K562 (cell line): ENCODE data around the gene NTRK1. TPM values are rescaled to one million over a fixed set of nuclear protein-coding genes. Genes with fewer than 3 reads are reported as not detected.

Experiments
- ASH1L ChIP-seq: fragments of 450-650 bp; IDR thresholded peaks from 2 replicates; pipeline ENCODE4 v1.6.1; 2018; ENCODE audit warnings: borderline replicate concordance, mild to moderate bottlenecking, low read depth; ENCODE audit not compliant: partially characterized antibody
- ATF1 ChIP-seq, 2 experiments: fragments of 450-650 bp in 1 of 2; IDR thresholded peaks; 2 replicates each; pipeline ENCODE4 v1.6.1; 2016; ENCODE audit warnings: missing compliant biosample characterization in 1 of 2, missing genetic modification characterization in 1 of 2
- BCLAF1 ChIP-seq, 2 experiments: fragments of 450-650 bp in 1 of 2; IDR thresholded peaks; 2 replicates each; pipeline ENCODE4 v1.6.1; 2011 to 2017; ENCODE audit warnings: low read depth in 2 of 2, antibody characterized with exemption in 1 of 2, borderline replicate concordance in 1 of 2, low read length in 1 of 2, mild to moderate bottlenecking in 1 of 2, mixed read lengths in 1 of 2; ENCODE audit not compliant: control insufficient read depth in 1 of 2
- CREB3 ChIP-seq: fragments of 450-650 bp; conservative IDR thresholded peaks from 2 replicates; pipeline ENCODE4 v1.6.1; 2016; ENCODE audit warnings: missing genetic modification characterization, low read depth, mild to moderate bottlenecking, missing compliant biosample characterization, moderate library complexity
- GTF2B ChIP-seq: IDR thresholded peaks from 2 replicates; pipeline ENCODE4 v1.6.1; 2011; ENCODE audit not compliant: insufficient read length; ENCODE audit errors: extremely low read depth
- MITF ChIP-seq: IDR thresholded peaks from 2 replicates; pipeline ENCODE4 v1.6.1; 2014; ENCODE audit warnings: antibody characterized with exemption
- MYNN ChIP-seq, 2 experiments: sonication (generic); formaldehyde crosslinking in 1 of 2; IDR thresholded peaks; 2 replicates each; pipeline versions ENCODE4 v1.5.0 to v1.6.1; 2016 to 2020; ENCODE audit warnings: antibody characterized with exemption in 1 of 2, missing genetic modification reagents in 1 of 2
- RBFOX2 ChIP-seq: fragments of 200-400 bp; formaldehyde crosslinking; IDR thresholded peaks from 2 replicates; pipeline ENCODE4 v1.6.1; 2017; ENCODE audit warnings: low read depth, mild to moderate bottlenecking, low read length, moderate library complexity
- RBM39 ChIP-seq: fragments of 200-400 bp; formaldehyde crosslinking; optimal IDR thresholded peaks from 2 replicates; pipeline ENCODE3; 2018; ENCODE audit warnings: low read depth, low read length
- RFX1 ChIP-seq: fragments of 450-650 bp; IDR thresholded peaks from 2 replicates; pipeline ENCODE4 v1.6.1; 2016; ENCODE audit warnings: mild to moderate bottlenecking, moderate library complexity
- THRB ChIP-seq: fragments of 450-650 bp; formaldehyde crosslinking; conservative IDR thresholded peaks from 2 replicates; pipeline ENCODE4 v1.4.0; 2022; ENCODE audit warnings: mild to moderate bottlenecking, missing genetic modification characterization
- U2AF2 ChIP-seq: fragments of 200-400 bp; formaldehyde crosslinking; optimal IDR thresholded peaks from 2 replicates; pipeline ENCODE3; 2017; ENCODE audit warnings: low read depth, mild to moderate bottlenecking, low read length
- ZBTB17 ChIP-seq: fragments of 450-650 bp; formaldehyde crosslinking; IDR thresholded peaks from 2 replicates; pipeline ENCODE4 v1.4.0; 2020; ENCODE audit warnings: mild to moderate bottlenecking
- ZNF143 ChIP-seq: sonication (generic); formaldehyde crosslinking; IDR thresholded peaks from 2 replicates; pipeline ENCODE4 v1.9.0; 2022; ENCODE audit warnings: mild to moderate bottlenecking, missing genetic modification reagents
- ZNF175 ChIP-seq: fragments of 200-800 bp; sonication (Bioruptor generic); IDR thresholded peaks from 2 replicates; pipeline ENCODE4 v1.6.1; 2016; ENCODE audit warnings: low read depth, mild to moderate bottlenecking, missing genetic modification characterization, missing compliant biosample characterization
- ZNF398 ChIP-seq: fragments of 250-450 bp; sonication (Bioruptor Pico); IDR thresholded peaks from 2 replicates; pipeline ENCODE4 v1.8.0; 2021; ENCODE audit warnings: moderate library complexity, mild to moderate bottlenecking, inconsistent platforms
- polyA plus RNA-seq, 8 experiments: library from polyadenylated mRNA; depleted of rRNA in 4 of 8; stranded (reverse) in 5 of 8; unstranded in 3 of 8; fragments of >200 nt; fragmentation: Nextera tagmentation in 2 of 8; fragmentation: Illumina TruSeq in 1 of 8; extraction: Ambion mirVana in 2 of 8; extraction: Trizol in 1 of 8; gene quantifications; 2 replicates each; pipeline versions ENCODE4 v1.2.1 to v1.2.3, GENCODE V29; 2011 to 2014; ENCODE audit warnings: inconsistent platforms in 1 of 8, missing spikeins in 1 of 8
- total RNA-seq, 7 experiments: library from RNA; depleted of rRNA in 6 of 7; stranded (reverse); fragments of >200 nt in 6 of 7; fragmentation: Illumina TruSeq in 2 of 7; extraction: Trizol in 2 of 7; gene quantifications; 2 replicates each; pipeline versions ENCODE4 v1.2.1 to v1.2.3, GENCODE V29; 2011 to 2021; ENCODE audit warnings: low replicate concordance in 1 of 7

The NTRK1 gene
- total and polyA plus RNA-seq, 9 of the 15 experiments (the other 6 are each of a cell fraction or from before 2014, with no cell fraction given): 0.46 to 30.0 (median 7.9) TPM

GRCh38 chr1:156894711-156895454, 34.2 kb downstream of the NTRK1 start (continued):
- TF ChIP-seq RBFOX2 (peak; percentile 62), ZNF398 (CRISPR knock-in tag) (no peak), CREB3 (tag) (peak; percentile 67; the same call in 1 of the 2 replicates), ATF1 (CRISPR knock-in tag; IDR thresholded peaks at IDR 0.05) (no peak), ATF1 (tag; IDR thresholded peaks at IDR 0.05) (peak; percentile 35; the same call in 1 of the 2 replicates), ASH1L (no peak), RFX1 (no peak), GTF2B (no peak), MYNN (IDR thresholded peaks at IDR 0.05) (peak; percentile 76; the same call in 1 of the 2 replicates), MYNN (CRISPR knock-in tag; IDR thresholded peaks at IDR 0.05) (no peak), U2AF2 (no peak), ZBTB17 (no peak), BCLAF1 (IDR thresholded peaks at IDR 0.05; ENCODE audit: borderline replicate concordance in 1 of 2, control insufficient read depth in 1 of 2, low read depth in 2 of 2, low read length in 1 of 2) (no peak), MITF (peak; percentile 66; the same call in 1 of the 2 replicates), ZNF175 (0 out of 2 replicates have a peak, but pooled peaks have one; percentile 40), THRB (no peak), RBM39 (no peak), ZNF143 (no peak)
